Measurements from ENCODE around the gene CTDP1. TPM values are rescaled to one million over a fixed set of nuclear protein-coding genes. Genes with fewer than 3 reads are reported as not detected.

The CTDP1 gene
- total RNA-seq, 1 experiment from 2014 or later: 33.7 TPM

GRCh38 chr18:79744625-79745024 is 65.0 kb downstream of the CTDP1 start:
- WGBS (ENCODE audit: extremely low coverage, insufficient read length, low lambda C conversion rate): no CpG with 5 or more reads among the region's 14 CpGs
- Histone ChIP-seq H3K27ac (ENCODE audit: insufficient read length, low read depth, low read length) (no peak overlapping the region), H4K5ac (ENCODE audit: insufficient read length, low read depth, low read length) (no peak overlapping the region), H4K8ac (replicated peaks; ENCODE audit: insufficient read length, low read depth, low read length) (no peak overlapping the region), H3K18ac (ENCODE audit: insufficient read length, low read depth, low read length) (no peak overlapping the region), H3K79me2 (ENCODE audit: insufficient read depth, low read length) (no peaks in the 10 kb centered on the region), H3K9me3 (ENCODE audit: control insufficient read depth, low read depth, low read length) (no peaks in the 10 kb centered on the region), H2BK5ac (ENCODE audit: insufficient read length, low read length) (no peak overlapping the region), H3K23me2 (ENCODE audit: insufficient read length, low read depth, low read length, poor library complexity, severe bottlenecking) (no peaks in the 10 kb centered on the region), H3K79me1 (ENCODE audit: insufficient read depth, low read depth, low read length, poor library complexity, severe bottlenecking) (no peaks in the 10 kb centered on the region), H3K23ac (ENCODE audit: insufficient read length, low read depth, low read length) (no peak overlapping the region), H2AFZ (ENCODE audit: low read length) (no peak overlapping the region), H3K4me2 (ENCODE audit: insufficient read depth, insufficient read length, low read length) (no peak overlapping the region), H4K20me1 (ENCODE audit: control insufficient read depth, insufficient read depth, insufficient read length) (no peaks in the 10 kb centered on the region), H3K27me3 (ENCODE audit: insufficient read depth, low read length) (no peaks in the 10 kb centered on the region), H2BK15ac (ENCODE audit: low read depth, low read length) (no peak overlapping the region), H3K4ac (ENCODE audit: low read depth, low read length) (no peak overlapping the region), H2BK20ac (ENCODE audit: low read depth, low read length, poor library complexity, severe bottlenecking) (no peak overlapping the region), H3T11ph (ENCODE audit: low read length) (no peak overlapping the region), H3K9ac (ENCODE audit: extremely low read depth, insufficient read length, low read length) (no peak overlapping the region), H3K4me1 (ENCODE audit: insufficient read depth, low read length) (no peaks in the 10 kb centered on the region), H2BK12ac (ENCODE audit: insufficient read length, low read depth, low read length) (no peak overlapping the region), H3K14ac (ENCODE audit: insufficient read depth, low read length) (no peak overlapping the region), H2BK120ac (ENCODE audit: low read depth, low read length, poor library complexity, severe bottlenecking) (no peak overlapping the region), H4K91ac (ENCODE audit: insufficient read length, low read depth, low read length) (no peak overlapping the region), H3K56ac (ENCODE audit: insufficient read length, low read depth, low read length) (no peak overlapping the region), H2AK5ac (ENCODE audit: insufficient read length, low read length) (no peak overlapping the region)
- Mint-ChIP-seq H3K4me3 (no peak overlapping the region), H3K4me1 (no peaks in the 10 kb centered on the region), H3K27me3 (ENCODE audit: low read depth) (no peaks in the 10 kb centered on the region), H3K36me3 (ENCODE audit: insufficient read depth in 1 of 3, low read depth in 3 of 3) (peaks cover 16 to 46% (median 30%) of the 10 kb centered on the region in 3 experiments; a peak in 6 of 7 replicates), H3K9me3 (no peaks in the 10 kb centered on the region), H3K27ac (peak overlapping the region in 2 of 3 experiments; percentile 24 to 52; a peak in 3 of 7 replicates)
- DNase-seq: no peak
- no peak for TF ChIP-seq CTCF (conservative IDR thresholded peaks at IDR 0.05)

Data from H9 (cell line).